Left lobe of liver (tissue), 2 donors: ENCODE measurements around the gene KIAA0586. TPM values are rescaled to one million over a fixed set of nuclear protein-coding genes. Genes with fewer than 3 reads are reported as not detected.
"Not testable (repeated sequence)": the region's sequence is repeated elsewhere in the genome, so short reads cannot be mapped to it uniquely, and the experiment has no call there.

Experiments used
- ATAC-seq: fragments of 200-7000 bp; cut with Tn5 transposase; one replicate; pipeline ENCODE4 v1.9.1; 2020; ENCODE audit warnings: mild to moderate bottlenecking, moderate library complexity
- DNase-seq: peaks from one replicate; pipeline ENCODE4 v3.0.0-alpha.2; 2020; ENCODE audit warnings: low spot score
- total RNA-seq: library from RNA; stranded (reverse); gene quantifications from one replicate; pipeline ENCODE4 v1.2.1, GENCODE V29; 2021
- donor health status: DM: no; HTN: no; CAD: no; lungs with moderate emphysema.
- donor health status: DM: no; HTN: yes; CAD: no.

The KIAA0586 gene
- total RNA-seq, 1 donor from 2014 or later, result 5.6 TPM

- DNase-seq (no peak), ATAC-seq (no peak)
These were observed 115.7 kb downstream of the KIAA0586 start for GRCh38 chr14:58543253-58543652.

GRCh38 chr14:58547649-58548048, 120.1 kb downstream of the KIAA0586 start:
- no peak for ATAC-seq
- DNase-seq, result no peak

- DNase-seq (no peak), ATAC-seq (no peak)
These were observed 121.7 kb downstream of the KIAA0586 start for GRCh38 chr14:58549105-58549757.

- ATAC-seq, result no peak
- no peak for DNase-seq
These were observed 126.4 kb downstream of the KIAA0586 start for GRCh38 chr14:58553959-58554358.

- no peak for DNase-seq
- no peak for ATAC-seq
These were observed 128.1 kb downstream of the KIAA0586 start for GRCh38 chr14:58555647-58556046.

- ATAC-seq (no peak), DNase-seq (no peak)
These were observed 129.7 kb downstream of the KIAA0586 start for GRCh38 chr14:58557242-58557641.

- ATAC-seq (no peak), DNase-seq (no peak)
These were observed 132.7 kb downstream of the KIAA0586 start for GRCh38 chr14:58560208-58560607.

- ATAC-seq (no peak), DNase-seq (no peak)
These were observed 134.6 kb downstream of the KIAA0586 start for GRCh38 chr14:58562141-58562540.

- DNase-seq (no peak), ATAC-seq (no peak)
These were observed 136.5 kb downstream of the KIAA0586 start for GRCh38 chr14:58563978-58564377.

- no peak for DNase-seq
- no peak for ATAC-seq
These were observed 138.3 kb downstream of the KIAA0586 start for GRCh38 chr14:58565832-58566231.

- ATAC-seq (no peak), DNase-seq (no peak)
These were observed 139.5 kb downstream of the KIAA0586 start for GRCh38 chr14:58566979-58567378.

GRCh38 chr14:58568322-58568721, 140.8 kb downstream of the KIAA0586 start:
- no peak for DNase-seq
- no peak for ATAC-seq

- ATAC-seq, result no peak
- DNase-seq, result no peak
These were observed 143.7 kb downstream of the KIAA0586 start for GRCh38 chr14:58571256-58571655.

- DNase-seq (no peak), ATAC-seq (no peak)
These were observed 144.4 kb downstream of the KIAA0586 start for GRCh38 chr14:58571769-58572472.

- ATAC-seq, result no peak
- no peak for DNase-seq
These were observed 144.9 kb downstream of the KIAA0586 start for GRCh38 chr14:58572473-58572853.

GRCh38 chr14:58572863-58573262, 145.3 kb downstream of the KIAA0586 start:
- DNase-seq (no peak), ATAC-seq (no peak)

GRCh38 chr14:58574623-58575022, 147.1 kb downstream of the KIAA0586 start:
- ATAC-seq (no peak), DNase-seq (no peak)

- ATAC-seq (no peak), DNase-seq (no peak)
These were observed 148.4 kb downstream of the KIAA0586 start for GRCh38 chr14:58575956-58576355.

- DNase-seq, ATAC-seq: not testable (repeated sequence)
These were observed 152.5 kb downstream of the KIAA0586 start for GRCh38 chr14:58580035-58580434.

- ATAC-seq, DNase-seq: not testable (repeated sequence)
These were observed 153.9 kb downstream of the KIAA0586 start for GRCh38 chr14:58581389-58581788.

GRCh38 chr14:58584383-58584782, 156.9 kb downstream of the KIAA0586 start:
- ATAC-seq (no peak), DNase-seq (no peak)

GRCh38 chr14:58587271-58587670, 159.8 kb downstream of the KIAA0586 start:
- ATAC-seq, result no peak

GRCh38 chr14:58588321-58588720, 160.8 kb downstream of the KIAA0586 start:
- not testable (repeated sequence) for DNase-seq, ATAC-seq

More at GRCh38 chr14:58587271-58587670, 159.8 kb downstream of the KIAA0586 start:
- no peak for DNase-seq
